Keratinocyte (primary cell): ENCODE data around the gene CRB2. TPM values are rescaled to one million over a fixed set of nuclear protein-coding genes. Genes with fewer than 3 reads are reported as not detected.

Source experiments
- DNase-seq: peaks from one replicate; pipeline ENCODE4 v3.0.0-alpha.2; 2011; ENCODE audit warnings: low read depth, missing footprints, low spot score
- FAIRE-seq: peaks from 2 replicates; lab custom pipeline; 2011; peaks lifted over from hg19 to GRCh38; lab: Jason Lieb, UNC
- H2AFZ ChIP-seq: 2 replicates; pipeline ENCODE4 v1.6.0; 2012; ENCODE audit warnings: low read length, control low read depth, inconsistent platforms; ENCODE audit not compliant: control insufficient read depth
- H3K27ac ChIP-seq: 2 replicates; pipeline ENCODE4 v1.5.1; 2011; ENCODE audit warnings: low read length; ENCODE audit not compliant: control insufficient read depth, insufficient read depth
- H3K27me3 ChIP-seq: 3 replicates; pipeline ENCODE4 v1.6.0; 2011; ENCODE audit warnings: low read length; ENCODE audit not compliant: control insufficient read depth, insufficient read depth; ENCODE audit errors: extremely low read depth
- H3K36me3 ChIP-seq, 2 experiments: 2 replicates in 1 of 2; 3 replicates in 1 of 2; pipeline ENCODE4 v1.5.1; 2011; ENCODE audit warnings: low read length in 2 of 2, mild to moderate bottlenecking in 1 of 2; ENCODE audit not compliant: control insufficient read depth in 2 of 2, insufficient read depth in 2 of 2; ENCODE audit errors: extremely low read depth in 1 of 2
- H3K4me1 ChIP-seq: 3 replicates; pipeline ENCODE4 v1.5.1; 2011; ENCODE audit warnings: low read length; ENCODE audit not compliant: control insufficient read depth, insufficient read depth; ENCODE audit errors: extremely low read depth
- H3K4me2 ChIP-seq: 3 replicates; pipeline ENCODE4 v1.6.0; 2011; ENCODE audit warnings: low read depth, low read length; ENCODE audit not compliant: control insufficient read depth, insufficient read depth; ENCODE audit errors: extremely low read depth
- H3K4me3 ChIP-seq, 3 experiments: fragments of 200-600 bp in 1 of 3; sonication (generic) in 1 of 3; 2 replicates in 2 of 3; 3 replicates in 1 of 3; pipeline ENCODE4 v1.5.1; 2011 to 2016; ENCODE audit warnings: low read length in 3 of 3, mild to moderate bottlenecking in 3 of 3, control low read depth in 2 of 3, inconsistent platforms in 1 of 3, low read depth in 1 of 3, mixed read lengths in 1 of 3, mixed run types in 1 of 3, moderate library complexity in 1 of 3; ENCODE audit not compliant: control insufficient read depth in 2 of 3, insufficient read depth in 2 of 3; ENCODE audit errors: extremely low read depth in 1 of 3
- H3K79me2 ChIP-seq: 2 replicates; pipeline ENCODE4 v1.6.0; 2012; ENCODE audit warnings: low read length; ENCODE audit not compliant: control insufficient read depth, insufficient read depth
- H3K9ac ChIP-seq: 3 replicates; pipeline ENCODE4 v1.6.0; 2011; ENCODE audit warnings: low read length; ENCODE audit not compliant: control insufficient read depth, insufficient read depth; ENCODE audit errors: extremely low read depth
- H3K9me1 ChIP-seq: 3 replicates; pipeline ENCODE4 v1.6.0; 2011; ENCODE audit warnings: low read length; ENCODE audit not compliant: control insufficient read depth, insufficient read depth; ENCODE audit errors: extremely low read depth
- H3K9me3 ChIP-seq: 2 replicates; pipeline ENCODE4 v1.5.1; 2012; ENCODE audit warnings: low read depth, low read length; ENCODE audit not compliant: control insufficient read depth
- H4K20me1 ChIP-seq: 3 replicates; pipeline ENCODE4 v1.6.0; 2011; ENCODE audit warnings: low read length; ENCODE audit not compliant: control insufficient read depth, insufficient read depth; ENCODE audit errors: extremely low read depth
- EZH2 ChIP-seq: IDR thresholded peaks from one replicate; pipeline ENCODE4 v1.6.1; 2012; ENCODE audit warnings: inconsistent platforms, mild to moderate bottlenecking, low read length, moderate library complexity
- dilution Hi-C: fragments of 300-500 bp; cut with MboI; formaldehyde crosslinking; loops from one replicate; pipeline ENCODE4 v1.7.0; 2020; ENCODE audit warnings: low sequenced_read_pairs; ENCODE audit not compliant: extremely low pct_ligation_motif_present
- polyA plus RNA-seq, 5 experiments: library from polyadenylated mRNA; depleted of rRNA in 3 of 5; stranded (reverse) in 3 of 5; stranded (forward) in 1 of 5; unstranded in 1 of 5; fragments of >200 nt; gene quantifications; 1 replicate in 1 of 5; 2 replicates in 3 of 5; 3 replicates in 1 of 5; pipeline versions ENCODE4 v1.2.1 to v1.2.3, GENCODE V29; 2011 to 2012; ENCODE audit warnings: missing spikeins in 2 of 5, low read depth in 1 of 5, low replicate concordance in 1 of 5
- TF ChIP-seq, protein P1 (sequence below), 3 experiments: IDR thresholded peaks in 1 of 3; conservative IDR thresholded peaks in 1 of 3; optimal IDR thresholded peaks in 1 of 3; 2 replicates in 2 of 3; 3 replicates in 1 of 3; pipeline versions ENCODE3 to v1.5.1; 2011; ENCODE audit warnings: low read length in 3 of 3, mild to moderate bottlenecking in 3 of 3, moderate library complexity in 2 of 3, control low read depth in 1 of 3, inconsistent platforms in 1 of 3; ENCODE audit not compliant: insufficient read depth in 2 of 3; ENCODE audit errors: extremely low read depth in 1 of 3

Gene CRB2
- polyA plus RNA-seq, 1 donor (not counting 4 experiments of a cell fraction or from before 2014, with no cell fraction given): not detected

DNA sequence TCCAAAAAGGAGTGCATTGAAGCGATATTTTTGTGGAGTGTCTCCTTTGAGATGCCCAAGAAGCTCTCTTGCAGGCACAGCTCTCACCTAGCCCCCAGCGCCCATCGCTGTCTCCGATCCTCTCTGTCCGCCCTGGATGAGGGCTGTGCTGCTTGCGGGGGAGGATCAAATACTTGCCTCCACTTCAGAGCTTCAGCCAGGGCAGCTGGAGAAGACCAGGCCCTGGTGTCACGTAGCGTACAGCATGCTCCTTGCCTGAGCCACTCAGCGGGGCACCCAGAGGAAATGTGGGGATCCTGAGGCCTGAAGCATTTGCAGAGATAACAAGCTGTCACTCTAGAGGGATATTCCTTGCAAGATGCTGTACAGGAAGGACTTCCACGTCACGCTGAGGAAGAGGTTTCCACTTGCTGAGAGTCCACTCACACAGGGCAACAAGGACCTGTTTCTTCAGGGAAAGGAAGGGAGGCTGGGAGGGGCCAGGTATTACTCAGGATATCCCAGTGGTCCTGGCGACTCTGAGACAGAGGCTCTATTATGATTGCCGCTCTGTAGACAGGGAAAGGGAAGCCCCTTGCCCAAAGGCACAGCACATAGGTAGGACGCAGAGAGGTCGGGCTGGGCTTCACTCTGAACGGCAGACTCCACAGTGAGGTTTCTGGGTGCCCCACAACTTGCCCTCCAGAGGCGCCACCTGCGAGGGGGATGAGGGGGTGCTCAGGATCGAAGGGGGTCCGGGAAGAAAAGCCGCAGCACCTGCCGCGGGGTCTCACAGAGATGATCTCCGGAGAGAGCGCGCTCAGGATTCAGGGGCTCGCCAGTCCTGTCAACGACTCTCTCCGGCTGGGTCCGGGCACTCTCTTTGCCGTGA lies 64.0 kb downstream of the CRB2 start:
- TF ChIP-seq, protein P1, sequence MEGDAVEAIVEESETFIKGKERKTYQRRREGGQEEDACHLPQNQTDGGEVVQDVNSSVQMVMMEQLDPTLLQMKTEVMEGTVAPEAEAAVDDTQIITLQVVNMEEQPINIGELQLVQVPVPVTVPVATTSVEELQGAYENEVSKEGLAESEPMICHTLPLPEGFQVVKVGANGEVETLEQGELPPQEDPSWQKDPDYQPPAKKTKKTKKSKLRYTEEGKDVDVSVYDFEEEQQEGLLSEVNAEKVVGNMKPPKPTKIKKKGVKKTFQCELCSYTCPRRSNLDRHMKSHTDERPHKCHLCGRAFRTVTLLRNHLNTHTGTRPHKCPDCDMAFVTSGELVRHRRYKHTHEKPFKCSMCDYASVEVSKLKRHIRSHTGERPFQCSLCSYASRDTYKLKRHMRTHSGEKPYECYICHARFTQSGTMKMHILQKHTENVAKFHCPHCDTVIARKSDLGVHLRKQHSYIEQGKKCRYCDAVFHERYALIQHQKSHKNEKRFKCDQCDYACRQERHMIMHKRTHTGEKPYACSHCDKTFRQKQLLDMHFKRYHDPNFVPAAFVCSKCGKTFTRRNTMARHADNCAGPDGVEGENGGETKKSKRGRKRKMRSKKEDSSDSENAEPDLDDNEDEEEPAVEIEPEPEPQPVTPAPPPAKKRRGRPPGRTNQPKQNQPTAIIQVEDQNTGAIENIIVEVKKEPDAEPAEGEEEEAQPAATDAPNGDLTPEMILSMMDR (optimal IDR thresholded peaks at IDR 0.05 in 1 of 3, IDR thresholded peaks at IDR 0.05 in 1 of 3, conservative IDR thresholded peaks at IDR 0.05 in 1 of 3; ENCODE audit: extremely low read depth in 1 of 3, insufficient read depth in 2 of 3, low read length in 3 of 3): no peak
- no peak for TF ChIP-seq EZH2
- Histone ChIP-seq H3K9me1 (no peaks in the 10 kb centered on the region), H3K9me3 (no peaks in the 10 kb centered on the region), H2AFZ (no peak overlapping the region), H3K4me2 (no peak overlapping the region), H3K9ac (no peak overlapping the region), H3K4me1 (no peaks in the 10 kb centered on the region), H3K4me3 (no peak overlapping the region), H3K36me3 (peaks cover 0 to 2% of the 10 kb centered on the region in 2 experiments), H3K27ac (no peak overlapping the region), H3K27me3 (no peaks in the 10 kb centered on the region), H4K20me1 (no peaks in the 10 kb centered on the region), H3K79me2 (no peaks in the 10 kb centered on the region)
- dilution Hi-C loops: no loop called here
- DNase-seq: no peak
- no peak for FAIRE-seq

DNA sequence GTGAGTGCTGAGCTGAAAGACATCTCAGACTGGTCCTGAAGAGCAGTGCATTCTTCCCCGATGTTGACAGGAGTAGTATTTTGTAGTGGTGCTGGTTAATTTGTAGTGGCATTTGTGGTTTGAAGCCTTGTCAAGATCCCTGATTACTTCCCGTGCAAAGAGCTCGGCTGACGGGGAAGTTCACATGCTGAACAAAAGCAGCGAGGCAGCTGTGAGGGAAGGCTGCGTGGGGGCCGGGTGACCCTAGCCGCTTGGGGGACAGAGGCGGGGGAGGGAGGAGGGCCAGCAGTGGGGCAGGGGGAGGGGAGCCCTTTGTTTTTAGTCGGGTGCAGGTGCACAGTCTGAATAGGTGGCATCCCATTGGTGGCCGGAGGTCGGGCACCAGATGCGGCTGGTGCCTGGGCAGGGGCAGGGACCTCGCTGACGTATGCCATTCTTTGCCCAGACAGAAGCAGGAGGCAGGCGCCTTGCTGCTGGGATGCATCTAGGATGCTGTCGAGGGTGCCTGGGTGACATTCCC lies 64.7 kb downstream of the CRB2 start:
- Histone ChIP-seq H3K9me1 (no peaks in the 10 kb centered on the region), H3K4me1 (no peaks in the 10 kb centered on the region), H3K36me3 (peaks cover 0 to 2% of the 10 kb centered on the region in 2 experiments), H2AFZ (no peak overlapping the region), H3K9ac (no peak overlapping the region), H3K4me2 (no peak overlapping the region), H3K27me3 (no peaks in the 10 kb centered on the region), H3K79me2 (no peaks in the 10 kb centered on the region), H3K4me3 (no peak overlapping the region), H3K9me3 (no peaks in the 10 kb centered on the region), H3K27ac (no peak overlapping the region), H4K20me1 (no peaks in the 10 kb centered on the region)
- TF ChIP-seq, protein P1 (optimal IDR thresholded peaks at IDR 0.05 in 1 of 3, IDR thresholded peaks at IDR 0.05 in 1 of 3, conservative IDR thresholded peaks at IDR 0.05 in 1 of 3; ENCODE audit: extremely low read depth in 1 of 3, insufficient read depth in 2 of 3, low read length in 3 of 3): no peak
- no peak for TF ChIP-seq EZH2
- dilution Hi-C loops: no loop called here
- FAIRE-seq (no peak), DNase-seq (no peak)
